HG03575 (cell line): ENCODE measurements around the gene AGAP9.
"Not testable (repeated sequence)": the region's sequence is repeated elsewhere in the genome, so short reads cannot be mapped to it uniquely, and the experiment has no call there.

Experiments used
- ATAC-seq: cut with Tn5 transposase; IDR thresholded peaks from one replicate; pipeline ENCODE4 v1.9.1; 2021; ENCODE audit not compliant: unreplicated experiment, insufficient number of reproducible peaks, low FRiP score; ENCODE audit errors: extremely low read depth

Gene AGAP9

DNA sequence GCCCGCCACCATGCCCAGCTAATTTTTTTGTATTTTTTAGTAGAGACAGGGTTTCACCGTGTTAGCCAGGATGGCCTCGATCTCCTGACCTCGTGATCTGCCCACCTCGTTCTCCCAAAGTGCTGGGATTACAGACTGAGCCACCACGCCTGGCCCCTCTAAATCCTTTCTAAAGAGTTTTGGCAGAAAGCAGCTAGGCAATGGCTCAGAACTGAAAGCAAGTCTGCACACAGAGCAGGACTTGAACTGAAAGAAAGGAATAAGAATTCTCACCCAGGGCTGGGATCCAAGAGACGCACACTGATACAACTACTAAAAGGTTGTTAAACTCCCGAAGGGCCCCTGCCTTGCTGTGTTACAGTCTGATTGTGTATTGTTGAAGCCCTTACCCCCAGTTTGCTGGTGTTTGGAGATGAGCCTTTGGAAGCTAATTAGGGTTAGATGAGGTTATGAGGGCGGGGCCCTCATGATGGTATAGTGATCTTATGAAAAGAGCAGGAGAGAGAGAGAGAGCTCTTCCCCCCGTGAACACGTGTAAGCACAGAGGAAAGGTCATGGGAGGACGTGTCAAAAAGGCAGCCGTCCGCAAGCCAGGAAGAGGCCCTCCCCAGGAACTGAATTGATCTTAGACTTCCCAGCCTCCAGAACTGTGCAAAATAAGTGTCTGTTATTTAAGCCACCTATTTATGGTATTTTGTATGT lies 58.1 kb downstream of the AGAP9 start:
- ATAC-seq, result not testable (repeated sequence)

DNA sequence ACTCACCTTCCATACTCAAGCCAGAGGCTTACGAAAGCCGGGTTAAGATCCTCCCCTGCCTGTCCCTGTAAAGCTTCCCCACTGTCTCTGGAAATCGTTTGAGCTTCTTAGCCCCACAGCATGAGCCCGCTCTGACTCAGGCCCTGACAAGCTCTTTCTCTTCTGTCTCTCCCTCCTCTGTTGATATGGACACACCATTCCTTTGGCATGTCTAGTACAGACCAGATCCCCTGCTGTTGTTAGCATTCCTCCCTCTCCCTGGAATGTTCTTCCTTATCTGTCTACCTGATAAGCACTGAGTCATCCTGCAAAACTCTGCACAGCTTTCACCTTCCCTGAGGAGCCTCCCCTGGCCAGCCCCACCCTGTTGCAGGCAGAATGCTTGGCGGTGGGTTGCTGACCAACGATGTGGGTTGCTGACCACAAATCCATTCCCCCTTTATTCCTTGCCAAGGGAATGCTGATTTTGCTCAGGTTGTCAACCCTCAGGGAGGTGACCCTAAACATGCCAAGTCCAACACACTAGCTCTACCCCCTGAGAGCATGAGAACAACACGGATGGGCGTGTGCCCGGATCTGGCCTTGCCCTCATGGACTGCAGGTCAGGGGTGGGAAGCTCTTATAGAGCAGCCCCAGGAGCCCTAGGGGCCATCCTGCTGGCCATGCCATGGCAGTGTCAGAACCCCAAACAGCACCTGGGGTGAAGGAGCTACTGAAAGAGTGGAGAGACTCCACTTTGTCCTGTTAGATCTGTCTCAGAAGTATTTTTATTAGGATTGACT lies 60.7 kb downstream of the AGAP9 start:
- not testable (repeated sequence) for ATAC-seq

DNA sequence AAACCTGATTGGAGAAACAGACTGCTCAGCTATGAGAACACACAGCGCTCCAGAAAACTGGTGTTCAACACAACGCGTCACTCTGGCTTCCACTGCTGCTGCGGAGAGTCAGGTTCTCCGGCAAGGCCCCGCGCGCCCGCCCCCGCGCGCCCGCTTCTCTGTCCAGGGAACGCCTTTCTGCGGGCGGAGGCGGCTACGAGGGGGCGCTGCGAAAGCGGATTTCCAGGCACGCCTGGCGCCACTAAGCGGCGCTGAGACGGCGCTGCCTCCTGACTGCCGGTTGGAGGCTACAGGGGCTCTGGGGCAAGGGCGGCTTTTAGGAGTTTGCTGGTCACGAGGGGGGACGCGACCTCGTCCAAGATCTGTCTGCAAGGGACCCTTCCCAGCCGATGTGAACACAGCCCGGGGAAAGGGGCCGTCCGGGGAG lies 62.2 kb downstream of the AGAP9 start:
- ATAC-seq, result not testable (repeated sequence)

DNA sequence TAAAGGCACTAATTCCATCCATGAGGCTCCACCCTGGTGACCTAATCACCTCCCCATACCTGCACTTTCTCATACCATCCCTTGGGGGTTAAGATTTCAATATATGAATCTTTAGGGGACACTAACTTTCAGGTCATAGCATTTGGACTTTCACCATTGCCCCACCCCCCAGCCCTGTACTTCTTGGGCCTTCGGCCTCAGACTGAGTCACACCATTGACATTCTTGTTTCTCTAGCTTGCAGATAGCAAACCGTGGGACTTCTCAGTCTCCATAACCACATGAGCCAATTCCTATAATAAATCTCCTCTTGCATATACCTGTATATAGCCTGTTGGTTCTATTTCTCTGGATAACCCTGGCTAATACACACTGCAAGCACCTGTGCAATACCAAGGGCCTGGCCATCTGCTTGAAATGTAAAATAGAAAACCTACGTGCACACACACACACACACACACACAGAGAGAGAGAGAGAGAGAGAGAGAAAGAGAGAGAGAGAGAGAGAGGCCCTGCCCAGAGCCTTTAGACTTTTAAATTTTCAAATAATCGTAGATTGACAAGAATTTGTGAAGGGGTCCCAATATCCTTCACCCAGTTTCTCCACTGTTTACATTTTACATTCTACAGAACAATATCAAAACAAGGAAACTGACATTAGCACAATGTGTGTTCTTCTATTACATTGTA lies 64.8 kb downstream of the AGAP9 start:
- no peak for ATAC-seq

DNA sequence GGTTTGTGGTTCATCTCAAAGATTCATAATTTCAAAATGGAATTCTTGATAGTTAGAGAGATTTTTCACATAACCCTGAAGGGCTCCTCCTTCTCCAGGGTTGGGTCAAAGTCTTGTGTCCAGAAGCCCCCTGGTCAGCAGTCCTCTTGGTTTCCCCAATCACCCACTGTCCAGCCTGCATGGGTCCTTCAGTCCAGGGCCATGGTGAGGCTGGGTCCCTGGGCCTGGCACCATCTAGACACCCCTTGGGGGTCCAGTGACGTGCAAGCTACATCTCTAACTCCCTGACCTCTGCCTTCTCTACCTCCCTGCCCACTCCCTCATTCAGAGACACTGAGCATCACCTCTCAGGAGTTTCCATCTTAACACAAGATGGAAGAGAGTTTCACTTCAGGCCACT lies 65.6 kb downstream of the AGAP9 start:
- ATAC-seq, result no peak

DNA sequence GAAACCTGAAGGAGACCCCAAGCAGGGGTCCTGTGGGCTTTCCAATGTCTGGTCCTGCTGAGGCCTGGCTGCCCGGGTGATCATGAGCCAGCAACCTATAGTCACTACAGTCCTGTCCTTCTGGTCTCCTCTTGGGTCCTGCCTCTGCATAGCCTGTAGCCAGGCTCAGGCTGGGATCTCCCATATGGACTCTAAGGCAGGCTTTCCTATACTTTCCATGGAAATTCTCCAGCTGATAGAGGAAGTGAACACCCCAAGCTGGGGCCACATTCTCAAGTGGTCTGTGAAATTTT lies 66.0 kb downstream of the AGAP9 start:
- no peak for ATAC-seq

DNA sequence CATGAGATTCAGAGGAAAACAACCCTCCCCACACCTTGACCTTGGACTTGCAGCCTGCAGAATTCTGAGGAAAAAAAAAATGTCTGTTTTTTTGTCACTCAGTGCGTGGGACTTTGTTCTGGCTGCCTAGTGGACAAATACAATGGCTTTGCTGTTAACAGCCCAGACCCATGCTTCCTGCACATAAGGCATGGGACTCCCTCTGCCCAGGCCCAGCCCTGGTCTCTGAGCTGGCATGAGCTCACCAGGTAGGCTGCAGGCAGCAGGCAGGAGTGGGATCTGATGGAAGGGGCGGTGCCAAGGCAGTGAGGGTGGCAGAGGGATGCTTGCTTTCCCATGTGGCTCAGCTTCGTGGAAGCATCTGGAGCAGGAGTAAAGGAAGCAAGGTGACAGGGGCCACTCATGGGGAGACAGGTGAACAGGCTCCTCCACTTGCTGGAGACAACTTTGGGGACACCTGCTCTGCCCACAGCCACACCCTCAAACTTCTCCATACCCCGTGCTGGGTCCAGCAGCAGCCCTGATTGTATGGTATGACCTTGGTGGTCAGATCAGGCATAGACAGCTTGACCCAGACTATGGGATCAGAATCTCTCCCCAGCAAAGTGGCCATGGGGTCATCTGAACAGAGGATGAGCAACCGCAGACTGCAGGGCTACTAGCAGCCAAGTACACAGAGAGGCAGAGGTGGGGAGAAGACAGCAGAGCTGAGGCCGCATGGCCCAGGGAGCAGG lies 66.5 kb downstream of the AGAP9 start:
- ATAC-seq, result no peak

DNA sequence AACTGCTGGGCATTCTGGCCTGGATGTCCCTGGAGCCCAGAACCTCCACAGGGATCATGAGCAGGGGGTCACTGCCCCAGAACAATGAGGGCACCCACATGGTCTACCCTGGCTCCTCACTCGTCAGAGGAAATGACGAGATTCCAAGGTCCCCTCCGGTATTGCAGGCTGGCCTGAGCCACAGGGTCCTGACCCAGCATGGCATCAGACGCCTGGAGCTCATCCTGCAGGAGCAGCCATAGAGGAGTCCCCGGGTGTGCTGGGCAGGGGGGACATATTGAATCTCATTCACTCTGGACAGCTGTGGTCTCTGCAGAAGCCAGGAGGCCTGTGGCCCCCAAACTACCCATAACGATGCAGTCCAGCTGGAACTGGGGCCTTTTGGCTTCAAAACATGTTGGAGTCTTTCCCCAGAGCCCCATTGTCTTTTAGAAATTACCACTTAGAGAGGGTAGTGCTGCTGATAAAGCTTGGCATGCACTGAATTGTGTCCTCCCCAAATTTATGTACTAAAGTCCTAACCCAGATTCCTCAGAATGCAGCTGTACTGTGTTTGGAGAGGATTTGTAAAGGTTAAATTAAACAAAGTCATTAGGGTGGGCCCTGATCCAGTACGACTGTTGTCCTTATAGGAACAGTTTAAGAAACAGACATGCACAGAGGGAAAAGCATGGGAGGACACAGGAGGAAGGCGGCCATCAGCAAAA lies 67.2 kb downstream of the AGAP9 start:
- ATAC-seq, result no peak

DNA sequence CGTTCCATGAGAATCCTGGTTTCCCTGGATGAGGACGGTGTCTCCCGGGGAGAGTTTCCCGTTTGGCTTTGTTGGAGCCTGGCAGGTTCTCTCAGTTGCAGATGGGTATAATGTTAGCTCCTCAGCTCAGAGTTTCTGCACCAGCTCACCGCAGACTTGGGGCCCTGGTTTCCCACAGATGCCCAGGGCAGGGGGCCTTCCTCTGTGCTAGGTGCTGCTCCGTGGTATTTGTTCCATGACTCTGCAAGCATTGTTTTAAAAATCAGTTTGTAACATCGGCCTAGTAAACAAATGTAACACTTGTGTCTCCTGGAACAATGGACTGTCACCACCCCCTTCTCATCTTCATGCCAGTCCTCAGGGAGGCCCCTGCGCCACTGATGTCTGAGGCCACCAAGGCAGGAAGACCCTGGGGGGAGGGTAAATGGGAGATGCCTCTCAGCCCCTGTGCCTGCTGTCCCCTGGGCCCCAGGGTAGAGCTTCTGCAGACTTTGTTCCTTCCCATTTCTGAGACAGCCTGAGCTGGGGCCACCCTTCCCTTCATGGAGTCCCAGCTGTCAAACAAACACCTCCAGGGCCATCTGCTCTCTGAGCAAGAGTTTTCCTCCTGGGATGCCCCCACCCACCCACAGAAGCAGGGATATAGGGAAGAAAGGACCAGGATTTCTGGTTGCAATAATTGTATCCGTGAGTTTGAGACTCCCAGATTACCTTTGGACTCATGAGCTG lies 67.9 kb downstream of the AGAP9 start:
- ATAC-seq, result not testable (repeated sequence)

DNA sequence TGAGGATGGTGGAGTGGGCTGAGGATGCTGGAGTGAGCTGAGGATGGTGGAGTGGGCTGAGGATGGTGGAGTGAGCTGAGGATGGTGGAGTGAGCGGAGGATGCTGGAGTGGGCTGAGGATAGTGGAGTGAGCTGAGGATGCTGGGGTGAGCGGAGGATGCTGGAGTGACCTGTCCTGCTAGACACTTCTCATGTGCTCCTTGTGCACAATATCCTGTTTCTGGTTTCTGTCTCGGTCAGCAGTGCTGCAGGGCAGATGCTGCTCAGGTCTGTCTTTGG lies 68.7 kb downstream of the AGAP9 start:
- no peak for ATAC-seq

DNA sequence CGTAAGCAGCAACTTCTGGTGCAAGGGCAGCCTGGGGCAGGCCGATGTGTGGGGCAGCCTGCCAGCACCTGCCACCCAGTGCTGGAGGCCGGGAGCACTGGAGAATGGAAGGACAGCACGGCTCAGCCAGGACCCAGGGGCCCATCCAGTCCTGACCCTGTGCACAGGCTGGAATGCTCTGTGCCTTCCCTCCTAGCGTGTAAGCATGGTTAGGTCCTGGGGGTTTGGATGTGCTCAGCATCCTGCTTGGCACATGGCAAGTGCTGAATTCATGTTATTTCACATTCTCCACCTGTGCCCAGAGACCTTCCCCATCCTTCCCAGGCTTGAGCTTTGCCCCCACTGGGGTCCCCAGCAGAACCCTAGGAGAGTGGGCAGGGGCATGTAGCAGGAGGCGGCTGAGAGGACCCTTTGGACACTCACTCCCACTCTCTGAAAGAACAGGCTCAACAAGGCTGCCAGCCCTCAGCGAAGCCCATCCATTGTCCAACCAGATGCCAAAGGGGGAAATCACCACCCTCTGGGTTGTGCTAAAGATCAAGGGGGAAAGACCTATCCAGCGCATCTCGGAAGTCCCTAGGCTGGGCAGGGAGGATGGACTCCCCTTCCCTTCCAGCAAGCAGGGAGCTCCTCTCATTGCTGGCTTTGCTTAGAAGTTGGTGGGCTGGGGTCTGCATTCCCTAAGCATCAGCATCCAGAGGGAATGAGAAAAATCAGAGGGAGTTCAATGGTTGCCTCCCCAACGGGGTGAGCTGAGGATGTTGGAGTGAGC lies 69.2 kb downstream of the AGAP9 start:
- no peak for ATAC-seq

DNA sequence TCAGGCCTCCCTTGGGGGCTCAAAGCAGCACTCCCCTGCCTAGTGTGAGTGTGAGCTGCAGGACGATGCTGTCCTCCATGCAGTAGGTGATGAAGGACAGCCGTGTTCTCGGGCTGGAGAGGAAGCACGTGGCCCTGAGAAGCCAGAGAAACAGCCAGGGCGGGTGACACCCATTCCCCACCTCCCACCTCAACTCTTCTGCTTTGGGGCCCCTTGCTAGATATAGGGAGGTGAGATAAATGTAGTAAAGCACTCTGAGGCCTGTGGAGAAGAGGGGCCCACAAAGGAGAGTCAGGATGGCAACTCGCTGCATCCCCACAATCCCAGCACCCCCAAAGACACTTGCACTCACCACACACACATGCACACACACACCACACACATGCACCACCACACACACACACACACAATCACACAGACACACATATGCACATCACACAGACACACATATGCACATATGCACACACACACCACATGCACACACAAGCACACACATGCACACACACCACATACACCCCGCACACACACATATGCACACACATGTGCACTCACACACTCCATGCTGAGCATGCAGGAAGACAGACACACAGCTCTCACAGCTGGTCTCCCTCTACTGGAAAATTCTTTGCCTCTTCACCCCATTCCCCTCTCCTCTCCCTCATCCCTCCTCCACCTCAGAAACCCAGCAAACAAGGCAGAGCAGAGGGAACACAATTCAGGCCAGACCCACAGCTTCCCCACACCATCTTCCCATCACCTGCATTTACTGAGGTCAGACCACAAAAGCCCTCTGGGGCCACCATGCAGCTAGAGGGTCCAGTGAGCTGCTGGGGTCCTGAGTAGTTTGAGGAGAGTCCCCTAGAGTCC lies 70.1 kb downstream of the AGAP9 start:
- ATAC-seq, result no peak

DNA sequence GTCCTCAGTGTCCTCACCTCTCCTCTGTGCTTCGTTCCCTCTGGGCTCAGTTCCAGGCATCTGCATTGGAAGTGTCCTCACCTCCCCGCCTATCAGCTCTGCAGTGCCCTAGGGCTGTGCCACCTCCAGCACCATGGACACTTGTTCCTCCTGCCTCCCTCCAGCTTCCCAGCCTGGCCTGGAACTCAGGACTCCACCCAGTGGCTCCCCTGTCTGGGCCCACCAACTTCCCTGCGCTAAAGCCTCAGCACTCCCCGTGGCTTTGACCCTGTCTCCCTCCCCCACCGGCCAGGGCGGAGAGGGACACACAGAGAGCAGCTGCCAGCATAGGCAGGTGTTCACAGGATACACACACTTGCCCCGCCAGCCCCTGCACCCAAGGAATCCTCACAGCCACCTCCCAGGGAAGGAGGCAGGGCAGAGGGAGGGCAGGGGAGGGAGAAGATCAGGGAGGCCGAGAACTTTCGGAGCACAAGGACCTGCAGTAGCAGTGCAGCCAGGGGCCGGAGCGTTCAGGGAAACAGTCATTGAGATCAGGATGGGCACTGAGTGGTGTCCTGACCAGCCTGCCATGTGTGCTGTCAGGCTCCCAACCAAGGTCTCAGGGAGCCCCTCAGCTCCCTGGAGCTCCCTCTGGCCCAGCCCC lies 70.8 kb downstream of the AGAP9 start:
- ATAC-seq, result no peak

DNA sequence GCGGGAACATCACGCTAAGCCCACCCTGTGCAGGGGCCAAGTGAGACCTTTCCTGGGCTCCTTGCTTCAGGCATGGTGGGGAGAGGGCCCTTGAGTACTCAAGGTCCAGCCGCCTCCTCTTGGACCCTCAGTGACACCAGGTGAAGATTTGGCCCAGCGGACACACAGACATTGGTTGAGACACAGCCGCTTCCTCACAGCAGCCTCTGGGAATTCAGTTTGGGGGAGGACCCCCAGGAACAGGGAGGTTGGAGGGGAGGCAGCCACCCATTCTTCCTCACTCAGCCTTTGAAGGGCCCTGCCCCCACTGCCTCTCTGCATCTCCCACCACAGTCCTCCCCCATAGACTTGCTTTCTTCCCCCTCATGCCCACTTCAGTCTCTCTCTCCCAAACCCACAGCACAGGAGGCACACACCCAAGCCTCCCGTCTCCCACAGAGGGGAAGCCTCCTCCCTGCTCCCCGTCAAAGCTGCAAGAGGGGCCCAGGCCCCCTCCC lies 71.4 kb downstream of the AGAP9 start:
- ATAC-seq, result no peak
